ENCODE results near the gene VARS2. TPM values are rescaled to one million over a fixed set of nuclear protein-coding genes. Genes with fewer than 3 reads are reported as not detected.
A peak's percentile ranks its signal among the peaks of the same experiment; 100 is the strongest.

VARS2 gene
- total and polyA plus RNA-seq, 9 of the 15 experiments (the other 6 are each of a cell fraction or from before 2014, with no cell fraction given): 1.6 to 53.6 (median 29.9) TPM

DNA sequence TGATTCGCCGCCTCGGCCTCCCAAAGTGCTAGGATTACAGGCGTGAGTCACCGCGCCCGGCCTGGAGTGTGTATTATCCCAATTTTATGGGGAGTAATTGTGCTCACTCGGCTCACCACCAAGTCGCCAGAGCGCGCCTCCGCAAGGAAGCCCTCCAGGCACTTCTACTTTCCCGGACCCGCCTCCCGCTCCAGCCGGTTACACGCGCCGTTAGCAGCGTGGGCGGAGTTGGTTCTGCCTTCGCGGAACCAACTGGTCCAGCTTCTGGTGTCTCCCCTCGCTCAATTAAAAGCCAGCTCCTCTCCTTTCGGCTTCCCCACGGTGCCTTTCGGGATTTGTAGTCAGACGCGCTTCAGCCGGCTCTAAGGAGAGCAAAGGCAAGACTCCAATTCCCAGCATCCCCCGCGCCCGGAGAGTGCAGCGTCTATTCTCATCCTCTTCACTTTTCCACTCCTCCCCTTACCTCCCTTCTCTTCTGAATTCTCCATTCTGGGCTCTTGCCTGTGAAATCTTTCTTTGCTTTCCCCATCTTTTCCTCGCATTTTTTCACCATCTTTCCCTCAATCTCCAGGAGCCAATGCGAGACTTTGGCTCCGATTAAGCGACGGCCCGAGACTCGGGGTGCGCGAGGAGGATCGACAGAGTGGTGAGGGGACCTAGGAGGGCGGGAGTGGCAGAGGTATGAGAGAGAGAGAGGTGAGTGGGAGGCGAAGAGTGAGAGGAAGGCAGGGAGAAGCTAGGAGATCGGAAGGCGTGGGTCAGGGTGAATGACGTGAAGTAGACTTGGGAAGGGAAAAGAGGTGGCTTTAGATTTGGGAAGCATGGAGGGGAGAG, 6.1 kb upstream of the VARS2 start, which contains the start of gene GTF2H4 (continued):
- TF ChIP-seq, protein P1, sequence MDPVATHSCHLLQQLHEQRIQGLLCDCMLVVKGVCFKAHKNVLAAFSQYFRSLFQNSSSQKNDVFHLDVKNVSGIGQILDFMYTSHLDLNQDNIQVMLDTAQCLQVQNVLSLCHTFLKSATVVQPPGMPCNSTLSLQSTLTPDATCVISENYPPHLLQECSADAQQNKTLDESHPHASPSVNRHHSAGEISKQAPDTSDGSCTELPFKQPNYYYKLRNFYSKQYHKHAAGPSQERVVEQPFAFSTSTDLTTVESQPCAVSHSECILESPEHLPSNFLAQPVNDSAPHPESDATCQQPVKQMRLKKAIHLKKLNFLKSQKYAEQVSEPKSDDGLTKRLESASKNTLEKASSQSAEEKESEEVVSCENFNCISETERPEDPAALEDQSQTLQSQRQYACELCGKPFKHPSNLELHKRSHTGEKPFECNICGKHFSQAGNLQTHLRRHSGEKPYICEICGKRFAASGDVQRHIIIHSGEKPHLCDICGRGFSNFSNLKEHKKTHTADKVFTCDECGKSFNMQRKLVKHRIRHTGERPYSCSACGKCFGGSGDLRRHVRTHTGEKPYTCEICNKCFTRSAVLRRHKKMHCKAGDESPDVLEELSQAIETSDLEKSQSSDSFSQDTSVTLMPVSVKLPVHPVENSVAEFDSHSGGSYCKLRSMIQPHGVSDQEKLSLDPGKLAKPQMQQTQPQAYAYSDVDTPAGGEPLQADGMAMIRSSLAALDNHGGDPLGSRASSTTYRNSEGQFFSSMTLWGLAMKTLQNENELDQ (CRISPR knock-in tag; IDR thresholded peaks at IDR 0.05; ENCODE audit: borderline replicate concordance): 0 out of 2 replicates have a peak, but pooled peaks have one; percentile 55
- TF ChIP-seq EP400 (IDR thresholded peaks at IDR 0.05) (peak; percentile 95), EWSR1 (IDR thresholded peaks at IDR 0.05; ENCODE audit: borderline replicate concordance, low read depth, partially characterized antibody) (no peak), BRD4 (IDR thresholded peaks at IDR 0.05) (0 out of 2 replicates have a peak, but pooled peaks have one; percentile 32), ESRRB (CRISPR knock-in tag; IDR thresholded peaks at IDR 0.05; ENCODE audit: borderline replicate concordance) (no peak), TBP (optimal IDR thresholded peaks at IDR 0.05; ENCODE audit: low read depth, low read length) (peak; percentile 68), PHF8 (IDR thresholded peaks at IDR 0.05; ENCODE audit: borderline replicate concordance, low read length) (peak; percentile 42; the same call in 1 of the 2 replicates), RCOR1 (IDR thresholded peaks at IDR 0.05; ENCODE audit: borderline replicate concordance in 1 of 2, low read depth in 2 of 2, low read length in 2 of 2) (peak; percentile 67 to 94; a peak in 3 of 4 replicates), MAZ (CRISPR knock-in tag; conservative IDR thresholded peaks at IDR 0.05 in 1 of 2, IDR thresholded peaks at IDR 0.05 in 1 of 2) (peak; percentile 95 to 97), KDM2B (CRISPR knock-in tag; IDR thresholded peaks at IDR 0.05) (0 out of 2 replicates have a peak, but pooled peaks have one; percentile 43), AFF1 (IDR thresholded peaks at IDR 0.05; ENCODE audit: low read depth in 1 of 2, partially characterized antibody in 2 of 2) (peak; percentile 96 to 100), FOXP1 (CRISPR knock-in tag; IDR thresholded peaks at IDR 0.05) (0 out of 2 replicates have a peak, but pooled peaks have one; percentile 40), NUFIP1 (IDR thresholded peaks at IDR 0.05; ENCODE audit: partially characterized antibody) (peak; percentile 65), SMARCA4 (IDR thresholded peaks at IDR 0.05) (peak; percentile 62; the same call in 1 of the 2 replicates)
- TF ChIP-seq, protein P2, sequence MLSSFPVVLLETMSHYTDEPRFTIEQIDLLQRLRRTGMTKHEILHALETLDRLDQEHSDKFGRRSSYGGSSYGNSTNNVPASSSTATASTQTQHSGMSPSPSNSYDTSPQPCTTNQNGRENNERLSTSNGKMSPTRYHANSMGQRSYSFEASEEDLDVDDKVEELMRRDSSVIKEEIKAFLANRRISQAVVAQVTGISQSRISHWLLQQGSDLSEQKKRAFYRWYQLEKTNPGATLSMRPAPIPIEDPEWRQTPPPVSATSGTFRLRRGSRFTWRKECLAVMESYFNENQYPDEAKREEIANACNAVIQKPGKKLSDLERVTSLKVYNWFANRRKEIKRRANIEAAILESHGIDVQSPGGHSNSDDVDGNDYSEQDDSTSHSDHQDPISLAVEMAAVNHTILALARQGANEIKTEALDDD (IDR thresholded peaks at IDR 0.05): peak; percentile 64; the same call in 1 of the 2 replicates
- TF ChIP-seq, protein P3, sequence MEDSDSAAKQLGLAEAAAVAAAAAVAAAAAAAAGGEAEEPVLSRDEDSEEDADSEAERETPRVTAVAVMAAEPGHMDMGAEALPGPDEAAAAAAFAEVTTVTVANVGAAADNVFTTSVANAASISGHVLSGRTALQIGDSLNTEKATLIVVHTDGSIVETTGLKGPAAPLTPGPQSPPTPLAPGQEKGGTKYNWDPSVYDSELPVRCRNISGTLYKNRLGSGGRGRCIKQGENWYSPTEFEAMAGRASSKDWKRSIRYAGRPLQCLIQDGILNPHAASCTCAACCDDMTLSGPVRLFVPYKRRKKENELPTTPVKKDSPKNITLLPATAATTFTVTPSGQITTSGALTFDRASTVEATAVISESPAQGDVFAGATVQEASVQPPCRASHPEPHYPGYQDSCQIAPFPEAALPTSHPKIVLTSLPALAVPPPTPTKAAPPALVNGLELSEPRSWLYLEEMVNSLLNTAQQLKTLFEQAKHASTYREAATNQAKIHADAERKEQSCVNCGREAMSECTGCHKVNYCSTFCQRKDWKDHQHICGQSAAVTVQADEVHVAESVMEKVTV (CRISPR knock-in tag; IDR thresholded peaks at IDR 0.05): no peak

Measured in K562 (cell line).